ENCODE measurements around the gene MARK4.

DNA sequence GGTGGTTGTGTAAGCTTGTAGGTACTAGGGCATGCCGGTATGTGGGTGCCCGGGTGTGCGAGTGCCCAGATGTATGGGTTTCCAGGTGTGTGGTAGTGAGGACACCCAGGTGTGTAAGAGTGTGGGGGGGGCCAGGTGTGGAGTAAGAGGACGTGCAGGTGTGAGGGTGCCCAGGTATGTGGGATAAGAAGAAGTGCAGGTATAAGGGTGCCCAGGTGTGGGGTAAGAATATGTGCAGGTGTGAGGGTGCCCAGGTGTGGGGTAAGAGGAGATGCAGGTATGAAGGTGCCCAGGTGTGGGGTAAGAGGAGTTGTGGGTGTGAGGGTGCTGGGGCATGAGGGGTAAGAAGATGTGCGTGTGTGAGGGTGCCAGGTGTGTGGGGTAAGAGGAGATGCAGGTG is 14.3 kb downstream of the MARK4 start:
- TF ChIP-seq, protein P1, sequence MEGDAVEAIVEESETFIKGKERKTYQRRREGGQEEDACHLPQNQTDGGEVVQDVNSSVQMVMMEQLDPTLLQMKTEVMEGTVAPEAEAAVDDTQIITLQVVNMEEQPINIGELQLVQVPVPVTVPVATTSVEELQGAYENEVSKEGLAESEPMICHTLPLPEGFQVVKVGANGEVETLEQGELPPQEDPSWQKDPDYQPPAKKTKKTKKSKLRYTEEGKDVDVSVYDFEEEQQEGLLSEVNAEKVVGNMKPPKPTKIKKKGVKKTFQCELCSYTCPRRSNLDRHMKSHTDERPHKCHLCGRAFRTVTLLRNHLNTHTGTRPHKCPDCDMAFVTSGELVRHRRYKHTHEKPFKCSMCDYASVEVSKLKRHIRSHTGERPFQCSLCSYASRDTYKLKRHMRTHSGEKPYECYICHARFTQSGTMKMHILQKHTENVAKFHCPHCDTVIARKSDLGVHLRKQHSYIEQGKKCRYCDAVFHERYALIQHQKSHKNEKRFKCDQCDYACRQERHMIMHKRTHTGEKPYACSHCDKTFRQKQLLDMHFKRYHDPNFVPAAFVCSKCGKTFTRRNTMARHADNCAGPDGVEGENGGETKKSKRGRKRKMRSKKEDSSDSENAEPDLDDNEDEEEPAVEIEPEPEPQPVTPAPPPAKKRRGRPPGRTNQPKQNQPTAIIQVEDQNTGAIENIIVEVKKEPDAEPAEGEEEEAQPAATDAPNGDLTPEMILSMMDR (IDR thresholded peaks at IDR 0.05 in 8 of 11, conservative IDR thresholded peaks at IDR 0.05 in 3 of 11): no peak
- no peak for TF ChIP-seq POLR2A (IDR thresholded peaks at IDR 0.05)
- TF ChIP-seq POLR2AphosphoS5 (IDR thresholded peaks at IDR 0.05): no peak

Data from spleen (tissue), 7 donors.